HG02571 (cell line): ENCODE results near the gene TIMM29.
A peak's percentile ranks its signal among the peaks of the same experiment; 100 is the strongest.

Experiments used
- ATAC-seq: cut with Tn5 transposase; IDR thresholded peaks from one replicate; pipeline ENCODE4 v1.9.1; 2021; ENCODE audit warnings: mild to moderate bottlenecking, moderate library complexity; ENCODE audit not compliant: unreplicated experiment

The TIMM29 gene

GRCh38 chr19:10928563-10929401 is at the start of gene TIMM29, which contains the start of gene YIPF2:
TSS of gene TIMM29 (plus strand) at chr19:10928811. CDS start at chr19:10928823, 12 bp downstream.
TSS of gene YIPF2 (minus strand) at chr19:10928639. CDS start at chr19:10928410, 229 bp downstream.
- ATAC-seq = peak; percentile 76

- ATAC-seq = no peak
Observed at GRCh38 chr19:10881403-10882107, 47.1 kb upstream of the TIMM29 start.

DNA sequence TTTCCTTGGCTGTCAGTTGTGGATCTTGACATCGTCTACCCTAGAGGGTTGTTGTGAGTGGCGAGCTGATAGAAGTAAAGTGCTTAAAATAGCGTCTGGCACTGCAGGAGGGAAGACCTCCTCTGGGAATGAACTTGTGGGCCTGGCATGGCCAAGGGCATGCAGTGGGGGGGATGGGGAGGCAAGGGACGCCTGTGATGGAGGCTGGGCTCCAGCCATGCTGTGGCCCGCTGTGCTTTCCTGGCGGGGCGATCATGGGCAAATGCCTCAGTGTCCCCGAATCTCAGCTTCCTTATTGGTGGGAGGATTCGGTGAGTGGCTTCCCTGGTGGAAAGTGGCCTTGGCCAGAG is 46.5 kb upstream of the TIMM29 start:
- no peak for ATAC-seq

GRCh38 chr19:10884274-10884673 is 44.3 kb upstream of the TIMM29 start:
- ATAC-seq = no peak

DNA sequence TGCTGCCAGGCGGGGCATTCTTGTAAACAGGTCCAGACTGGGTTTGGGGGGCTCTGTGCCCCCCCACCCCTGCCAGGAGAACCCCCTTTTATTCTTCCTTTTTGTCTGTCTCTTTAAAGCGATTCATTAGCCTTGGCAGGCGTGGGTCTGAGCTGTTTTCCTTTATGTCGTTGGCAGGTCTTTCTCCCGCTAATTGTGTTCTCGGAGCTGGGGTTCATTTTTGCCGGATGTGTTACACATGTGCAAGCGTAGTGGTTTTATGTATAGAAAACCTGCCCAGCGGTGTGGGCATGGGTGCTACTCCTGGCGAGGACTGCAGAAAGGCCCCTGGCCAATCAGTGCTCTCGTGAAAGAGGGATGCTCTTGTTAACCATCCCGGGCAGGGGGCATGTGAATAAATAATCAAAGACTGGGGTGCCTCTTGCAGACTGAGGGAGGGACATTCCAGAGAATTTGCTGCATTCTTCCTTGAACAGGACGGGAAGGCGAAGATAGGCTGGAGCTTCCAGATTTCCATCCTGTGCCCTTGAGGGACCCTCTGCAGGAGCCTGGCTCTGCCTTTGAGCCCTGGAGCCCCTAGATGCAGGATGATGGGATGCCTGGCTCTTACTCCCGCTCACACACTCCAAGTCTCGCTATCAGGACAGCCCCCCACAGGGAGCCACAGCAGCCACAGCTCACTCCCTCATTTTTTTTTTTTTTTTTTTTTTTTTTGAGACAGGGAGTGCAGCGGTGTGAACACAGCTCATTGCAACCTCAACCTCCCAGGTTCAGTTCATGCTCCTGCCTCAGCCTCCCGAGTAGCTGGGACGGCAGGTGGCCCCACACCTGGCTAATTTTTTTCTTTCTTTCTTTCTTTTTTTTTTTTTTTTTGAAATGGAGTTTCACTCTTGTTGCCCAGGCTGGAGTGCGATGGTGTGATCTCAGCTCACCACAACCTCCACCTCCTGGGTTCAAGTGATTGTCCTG is 43.1 kb upstream of the TIMM29 start:
- no peak for ATAC-seq

DNA sequence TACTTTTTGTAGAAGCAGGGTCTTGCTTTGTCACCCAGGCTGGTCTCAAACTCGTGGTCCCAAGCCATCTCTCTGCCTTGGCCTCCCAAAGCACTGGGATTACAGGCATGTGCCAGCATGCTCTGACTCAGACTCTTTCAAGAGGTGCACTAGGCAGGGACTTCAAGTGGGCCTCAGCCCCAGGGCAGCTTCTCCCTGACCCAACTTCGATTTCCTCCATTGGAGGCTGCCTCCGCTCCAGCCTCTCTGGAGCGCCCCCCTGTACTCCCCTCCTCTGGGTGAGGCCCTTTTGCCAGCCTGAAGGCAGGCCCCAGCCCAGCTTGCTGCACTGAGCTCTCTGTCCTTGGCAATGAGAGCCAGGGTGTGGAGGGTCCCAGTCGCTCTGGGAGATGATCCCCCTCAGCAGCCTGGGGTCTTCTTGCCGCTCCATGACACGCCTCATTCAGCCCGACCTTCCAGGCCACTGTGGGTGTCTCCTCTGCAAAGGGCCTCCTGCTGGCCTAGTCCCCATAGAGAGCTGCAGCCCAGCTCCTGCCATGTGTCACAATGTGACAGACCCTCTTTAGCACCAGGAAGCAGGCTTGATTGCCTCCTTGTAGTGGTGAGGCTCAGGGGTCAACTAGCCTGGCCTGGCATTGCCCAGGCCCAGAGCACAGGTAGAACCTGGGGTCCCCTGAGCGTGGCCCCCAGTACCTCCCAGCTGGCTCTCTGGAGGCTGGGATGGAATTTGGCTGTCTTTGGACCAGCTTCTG is 40.8 kb upstream of the TIMM29 start:
- ATAC-seq = no peak

- no peak for ATAC-seq
Observed at GRCh38 chr19:10888421-10888866, 40.2 kb upstream of the TIMM29 start.

DNA sequence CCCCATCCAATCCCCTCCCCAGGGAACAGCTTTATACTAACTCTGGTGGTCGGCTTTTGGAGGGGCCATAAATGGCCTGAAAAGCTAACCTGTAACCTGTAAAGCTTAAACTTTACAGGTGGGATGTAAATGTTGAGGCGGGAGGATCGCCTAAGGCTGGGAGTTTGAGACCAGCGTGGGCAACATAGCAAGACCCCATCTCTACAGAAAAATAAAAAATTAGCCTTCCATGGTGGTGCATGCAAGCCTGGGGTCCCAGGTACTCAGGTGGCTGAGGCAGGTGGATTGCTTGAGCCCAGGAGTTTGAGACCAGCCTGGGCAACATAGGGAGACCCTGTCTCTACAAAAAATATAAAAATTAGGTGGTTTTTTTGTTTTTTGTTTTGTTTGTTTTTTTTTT is 38.7 kb upstream of the TIMM29 start:
- no peak for ATAC-seq

DNA sequence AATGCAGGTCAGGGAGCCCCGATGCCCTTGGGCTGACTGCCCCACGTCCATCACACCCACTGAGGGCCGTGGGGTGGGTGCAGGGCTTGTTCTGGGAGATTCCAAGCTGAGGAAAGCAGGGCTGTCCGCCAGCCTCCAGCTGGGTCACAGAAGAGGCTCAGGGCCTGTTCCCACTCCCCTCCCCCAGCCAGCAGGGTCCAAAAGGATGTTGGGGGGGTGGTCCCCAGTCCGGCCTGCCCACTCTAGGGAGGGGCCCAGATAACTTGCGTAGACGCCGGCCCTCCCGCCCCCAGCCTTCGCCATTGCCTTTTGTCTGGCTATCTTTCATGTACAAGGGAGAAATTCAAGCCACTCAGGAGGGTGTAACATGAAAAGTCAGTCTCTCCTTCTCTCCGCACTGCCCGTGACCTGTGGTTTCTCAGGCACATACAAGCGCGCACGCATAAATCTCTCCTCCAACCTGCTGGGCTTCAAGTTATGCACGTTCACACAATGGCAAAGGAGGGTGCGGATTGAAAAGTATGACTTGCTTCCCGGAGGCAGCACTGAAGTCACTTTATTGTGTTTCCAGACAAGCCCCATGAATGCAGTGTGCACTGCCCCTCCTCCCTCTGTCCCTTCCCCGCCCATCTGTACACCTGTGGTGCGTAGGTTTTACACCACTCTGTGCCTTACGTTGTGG is 37.1 kb upstream of the TIMM29 start:
- no peak for ATAC-seq

DNA sequence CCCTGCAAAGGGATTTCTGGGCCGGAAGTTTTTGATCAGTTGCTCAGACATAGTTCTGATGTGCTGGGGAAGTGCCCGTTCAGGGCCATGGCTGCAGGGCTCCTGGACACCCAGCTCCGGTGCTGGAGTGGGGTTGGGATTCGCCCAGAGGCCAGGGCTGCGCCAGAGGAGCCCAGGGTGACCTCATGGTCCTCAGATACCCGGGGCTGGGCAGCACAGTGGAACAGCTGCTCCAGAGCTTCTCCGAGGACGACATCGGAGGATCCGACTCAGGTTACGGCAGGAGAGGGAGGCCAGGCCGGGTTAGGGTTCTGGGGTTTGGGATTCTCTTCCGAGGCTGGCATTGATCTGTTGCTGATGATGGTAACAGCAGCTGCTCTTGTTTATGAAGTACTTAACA is 36.4 kb upstream of the TIMM29 start:
- ATAC-seq = no peak

GRCh38 chr19:10894911-10895213 is 33.7 kb upstream of the TIMM29 start:
- no peak for ATAC-seq

GRCh38 chr19:10895363-10895762 is 33.2 kb upstream of the TIMM29 start:
- ATAC-seq = no peak

- no peak for ATAC-seq
Observed at GRCh38 chr19:10895920-10896319, 32.7 kb upstream of the TIMM29 start.

- no peak for ATAC-seq
Observed at GRCh38 chr19:10896851-10897526, 31.6 kb upstream of the TIMM29 start.

- no peak for ATAC-seq
Observed at GRCh38 chr19:10898633-10899032, 30.0 kb upstream of the TIMM29 start.

DNA sequence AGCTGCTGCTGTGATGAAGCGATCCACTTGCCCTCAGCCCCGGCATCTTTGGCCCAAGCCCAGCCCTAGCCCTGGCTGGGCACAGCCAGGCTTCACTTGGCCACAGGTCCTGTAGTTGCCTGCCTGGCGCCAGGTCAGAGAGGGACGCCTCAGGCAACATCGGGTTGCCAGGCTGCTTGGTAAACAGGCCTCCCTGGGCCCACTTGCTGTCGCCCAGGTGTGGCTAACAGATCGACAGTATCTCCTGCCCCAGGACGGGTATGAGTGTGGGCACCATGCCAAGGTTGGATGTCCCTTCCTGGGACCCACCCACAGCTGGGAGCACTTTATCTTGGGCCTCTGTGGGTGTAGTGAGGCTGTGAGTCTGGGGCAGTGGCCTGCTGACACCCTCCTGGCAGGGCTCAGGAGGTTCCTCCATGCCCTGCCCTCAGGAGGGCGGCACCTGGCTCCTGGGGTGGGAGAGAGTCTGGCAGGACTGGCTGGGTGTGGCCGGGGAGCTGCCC is 29.4 kb upstream of the TIMM29 start:
- ATAC-seq = no peak

- no peak for ATAC-seq
Observed at GRCh38 chr19:10907925-10908324, 20.7 kb upstream of the TIMM29 start.

- no peak for ATAC-seq
Observed at GRCh38 chr19:10908380-10908960, 20.1 kb upstream of the TIMM29 start.
